HL-60 (cell line): ENCODE results near the gene FMN1.

Source experiments
- DNase-seq, 2 experiments: peaks; one replicate each; pipeline ENCODE4 v3.0.0-alpha.2; 2010 to 2020; ENCODE audit warnings: low read depth in 1 of 2, low spot score in 1 of 2
- H3K27ac ChIP-seq: fragments of 250-450 bp; sonication (Bioruptor Pico); replicated peaks from 2 replicates; pipeline ENCODE4 v1.5.1; 2020; ENCODE audit warnings: mild to moderate bottlenecking, moderate library complexity
- H3K27me3 ChIP-seq: fragments of 250-450 bp; sonication (Bioruptor Pico); 2 replicates; pipeline ENCODE4 v1.5.1; 2021; ENCODE audit warnings: mild to moderate bottlenecking, moderate library complexity; ENCODE audit not compliant: insufficient read depth, poor library complexity, severe bottlenecking
- H3K4me3 ChIP-seq: replicated peaks from 2 replicates; pipeline ENCODE4 v1.5.1; 2011; ENCODE audit warnings: mild to moderate bottlenecking, control low read depth, low read length; ENCODE audit not compliant: insufficient read depth
- CTCF ChIP-seq: IDR thresholded peaks from one replicate; pipeline ENCODE4 v1.5.1; 2011; ENCODE audit warnings: low read length, control low read depth, inconsistent platforms; ENCODE audit not compliant: insufficient read depth
- GABPA ChIP-seq: IDR thresholded peaks from 2 replicates; pipeline ENCODE4 v1.6.1; 2012; ENCODE audit warnings: low read depth
- POLR2AphosphoS5 ChIP-seq: IDR thresholded peaks from 2 replicates; pipeline ENCODE4 v1.6.1; 2012; ENCODE audit warnings: low read depth
- REST ChIP-seq: IDR thresholded peaks from 2 replicates; pipeline ENCODE4 v1.6.1; 2012; ENCODE audit warnings: low read depth; ENCODE audit not compliant: insufficient replicate concordance
- SPI1 ChIP-seq: IDR thresholded peaks from 2 replicates; pipeline ENCODE4 v1.6.1; 2012; ENCODE audit warnings: low read depth, mild to moderate bottlenecking, borderline replicate concordance

Gene FMN1

GRCh38 chr15:33116198-33116597 is 78.3 kb downstream of the FMN1 start:
- Histone ChIP-seq H3K27ac (no peak overlapping the region), H3K27me3 (no peaks in the 10 kb centered on the region), H3K4me3 (no peak overlapping the region)
- no peak for DNase-seq
- TF ChIP-seq GABPA (no peak), POLR2AphosphoS5 (no peak), SPI1 (no peak), REST (no peak), CTCF (no peak)

DNA sequence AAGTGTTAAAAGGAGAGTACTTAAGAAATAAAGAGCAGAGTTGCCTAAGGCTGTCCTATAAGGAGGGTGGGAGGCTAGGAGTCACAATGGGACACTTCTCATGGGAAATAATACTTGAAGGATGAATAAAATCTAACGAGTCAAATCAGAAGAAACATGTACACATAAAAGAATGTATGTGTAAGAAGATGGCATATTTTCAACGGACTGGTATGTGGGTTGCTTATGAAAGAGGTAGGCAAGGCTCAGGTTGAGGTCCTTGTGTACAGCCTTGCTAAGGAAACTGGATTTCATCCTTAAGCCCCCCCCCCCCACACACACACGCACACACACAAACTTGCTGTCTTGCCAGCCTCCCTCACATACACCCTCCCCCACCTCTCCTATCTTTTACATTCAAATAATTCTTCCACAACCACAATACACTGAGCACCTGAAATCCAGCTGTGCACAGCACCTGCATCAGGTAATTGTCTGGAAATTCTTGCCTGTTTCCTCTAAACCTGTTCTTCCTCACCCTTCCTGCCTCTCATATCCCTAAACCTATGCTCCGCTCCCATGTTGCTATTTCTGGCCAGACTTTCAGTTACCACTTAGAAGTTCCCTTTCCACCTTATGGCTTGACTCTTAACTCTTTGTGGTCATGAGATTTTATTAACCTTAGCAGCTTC is 79.2 kb downstream of the FMN1 start:
- DNase-seq, result no peak
- Histone ChIP-seq H3K4me3 (no peak overlapping the region), H3K27me3 (no peaks in the 10 kb centered on the region), H3K27ac (no peak overlapping the region)
- no peak for TF ChIP-seq POLR2AphosphoS5
- no peak for TF ChIP-seq GABPA
- no peak for TF ChIP-seq SPI1
- no peak for TF ChIP-seq REST
- no peak for TF ChIP-seq CTCF

- Histone ChIP-seq H3K4me3 (no peak overlapping the region), H3K27ac (no peak overlapping the region), H3K27me3 (no peaks in the 10 kb centered on the region)
- TF ChIP-seq SPI1 (no peak), CTCF (no peak), REST (no peak), GABPA (no peak), POLR2AphosphoS5 (no peak)
- no peak for DNase-seq
Observed at GRCh38 chr15:33114374-33114717, 80.2 kb downstream of the FMN1 start.
